Activated naive CD4-positive, alpha-beta T cell treated with anti-CD3 and anti-CD28 coated beads, Interleukin-2, amount 50 U/mL, for 72 hours (primary cell): Measurements from ENCODE around the gene CFL1. TPM values are rescaled to one million over a fixed set of nuclear protein-coding genes. Genes with fewer than 3 reads are reported as not detected.

Experiments
- ATAC-seq, 2 donors: fragments of 150-1000 bp; cut with Tn5 transposase; 2 replicates each; pipeline ENCODE4 v1.10.0; 2021; ENCODE audit warnings: mild to moderate bottlenecking in 2 of 2, moderate library complexity in 2 of 2
- DNase-seq, 2 donors: peaks; one replicate each; pipeline ENCODE4 v3.0.0; 2021 to 2022; ENCODE audit warnings: low spot score in 2 of 2
- H3K27ac Mint-ChIP-seq, 2 donors: one replicate each; pipeline ENCODE4 v1.8.0; 2022; ENCODE audit warnings: mild to moderate bottlenecking in 2 of 2, mixed read lengths in 2 of 2
- H3K36me3 Mint-ChIP-seq, 2 donors: one replicate each; pipeline ENCODE4 v1.8.0; 2022; ENCODE audit warnings: mixed read lengths in 2 of 2
- H3K9me3 Mint-ChIP-seq, 2 donors: one replicate each; pipeline ENCODE4 v1.8.0; 2022; ENCODE audit warnings: mixed read lengths in 2 of 2
- total RNA-seq, 2 donors: library from RNA; stranded (reverse); gene quantifications; one replicate each; pipeline ENCODE4 v1.2.3, GENCODE V29; 2022

CFL1 gene
- total RNA-seq, 2 donors from 2014 or later: 855 to 1,265 TPM

- ATAC-seq: no peak
- Mint-ChIP-seq H3K27ac (peak overlapping the region in 1 of 2 donors; percentile 84), H3K9me3 (no peaks in the 10 kb centered on the region), H3K36me3 (peaks cover 6 to 8% of the 10 kb centered on the region in 2 donors)
- DNase-seq: no peak
Observed at GRCh38 chr11:65880027-65880426, 22.0 kb upstream of the CFL1 start.

GRCh38 chr11:65879617-65880016, 21.6 kb upstream of the CFL1 start, which contains the start of gene CTSW:
CTSW (plus strand) TSS chr11:65879837; CDS start chr11:65879855, 18 bp downstream.
- ATAC-seq (peak in 1 of 2 donors; percentile 19), DNase-seq (no peak)
- no peaks in the 10 kb centered on the region for H3K9me3 Mint-ChIP-seq
- peak within 1 kb of the TSS; percentile 60 to 84 for H3K27ac Mint-ChIP-seq
- H3K36me3 Mint-ChIP-seq: peaks cover 4 to 7% of the 10 kb centered on the region in 2 donors

GRCh38 chr11:65873318-65874156, 15.6 kb upstream of the CFL1 start:
- Mint-ChIP-seq H3K9me3 (no peaks in the 10 kb centered on the region), H3K27ac (peak overlapping the region; percentile 85 to 95), H3K36me3 (peaks cover 0 to 5% of the 10 kb centered on the region in 2 donors)
- ATAC-seq: peak; percentile 90 to 94
- peak; percentile 97 to 100 for DNase-seq

GRCh38 chr11:65872586-65873317, 14.8 kb upstream of the CFL1 start, which contains the start of gene EFEMP2:
EFEMP2 (minus strand) TSS chr11:65872800; CDS start chr11:65872354, 446 bp downstream.
- DNase-seq (no peak), ATAC-seq (peak in 1 of 2 donors; percentile 1)
- Mint-ChIP-seq H3K27ac (peak within 1 kb of the TSS; percentile 85 to 95), H3K9me3 (no peaks in the 10 kb centered on the region), H3K36me3 (peaks cover 0 to 5% of the 10 kb centered on the region in 2 donors)

- ATAC-seq: no peak
- Mint-ChIP-seq H3K27ac (peak overlapping the region in 1 of 2 donors; percentile 82), H3K9me3 (no peaks in the 10 kb centered on the region), H3K36me3 (peaks cover 0 to 12% of the 10 kb centered on the region in 2 donors)
- no peak for DNase-seq
Observed at GRCh38 chr11:65871811-65872548, 14.0 kb upstream of the CFL1 start.

GRCh38 chr11:65870706-65871681, 13.0 kb upstream of the CFL1 start:
- ATAC-seq (no peak), DNase-seq (no peak)
- Mint-ChIP-seq H3K36me3 (peaks cover 0 to 12% of the 10 kb centered on the region in 2 donors), H3K9me3 (no peaks in the 10 kb centered on the region), H3K27ac (peak overlapping the region in 1 of 2 donors; percentile 82)

GRCh38 chr11:65870307-65870658, 12.3 kb upstream of the CFL1 start:
- DNase-seq (no peak), ATAC-seq (no peak)
- Mint-ChIP-seq H3K27ac (peak overlapping the region in 1 of 2 donors; percentile 82), H3K36me3 (peaks cover 0 to 12% of the 10 kb centered on the region in 2 donors), H3K9me3 (no peaks in the 10 kb centered on the region)

- DNase-seq (no peak), ATAC-seq (no peak)
- H3K36me3 Mint-ChIP-seq: peaks cover 0 to 12% of the 10 kb centered on the region in 2 donors
- peak overlapping the region in 1 of 2 donors; percentile 82 for H3K27ac Mint-ChIP-seq
- no peaks in the 10 kb centered on the region for H3K9me3 Mint-ChIP-seq
Observed at GRCh38 chr11:65869643-65870306, 11.8 kb upstream of the CFL1 start.

- H3K27ac Mint-ChIP-seq: peak overlapping the region in 1 of 2 donors; percentile 82
- ATAC-seq (no peak), DNase-seq (no peak)
- peaks cover 0 to 12% of the 10 kb centered on the region in 2 donors for H3K36me3 Mint-ChIP-seq
- no peaks in the 10 kb centered on the region for H3K9me3 Mint-ChIP-seq
Observed at GRCh38 chr11:65868907-65869306, 10.9 kb upstream of the CFL1 start.

- H3K36me3 Mint-ChIP-seq: peaks cover 0 to 14% of the 10 kb centered on the region in 2 donors
- H3K9me3 Mint-ChIP-seq: no peaks in the 10 kb centered on the region
- ATAC-seq (no peak), DNase-seq (no peak)
- H3K27ac Mint-ChIP-seq: peak overlapping the region in 1 of 2 donors; percentile 56
Observed at GRCh38 chr11:65868076-65868667, 10.2 kb upstream of the CFL1 start.

- DNase-seq (no peak), ATAC-seq (no peak)
- Mint-ChIP-seq H3K36me3 (peaks cover 0 to 17% of the 10 kb centered on the region in 2 donors), H3K27ac (peak overlapping the region in 1 of 2 donors; percentile 88), H3K9me3 (no peaks in the 10 kb centered on the region)
Observed at GRCh38 chr11:65867284-65868071, 9.5 kb upstream of the CFL1 start.

GRCh38 chr11:65866509-65867283, 8.7 kb upstream of the CFL1 start:
- Mint-ChIP-seq H3K27ac (peak overlapping the region in 1 of 2 donors; percentile 88), H3K36me3 (peaks cover 2 to 19% of the 10 kb centered on the region in 2 donors), H3K9me3 (no peaks in the 10 kb centered on the region)
- DNase-seq (no peak), ATAC-seq (no peak)

GRCh38 chr11:65865550-65866172, 7.7 kb upstream of the CFL1 start:
- Mint-ChIP-seq H3K27ac (no peak overlapping the region), H3K36me3 (peaks cover 12 to 26% of the 10 kb centered on the region in 2 donors), H3K9me3 (no peaks in the 10 kb centered on the region)
- no peak for ATAC-seq
- DNase-seq: no peak
